GM04503 (cell line): ENCODE results near the gene RBAK.
"Not testable (repeated sequence)": the region's sequence is repeated elsewhere in the genome, so short reads cannot be mapped to it uniquely, and the experiment has no call there.

Experiments used
- DNase-seq: peaks from one replicate; pipeline ENCODE4 v3.0.0-alpha.2; 2012; ENCODE audit warnings: low read depth

Gene RBAK

DNA sequence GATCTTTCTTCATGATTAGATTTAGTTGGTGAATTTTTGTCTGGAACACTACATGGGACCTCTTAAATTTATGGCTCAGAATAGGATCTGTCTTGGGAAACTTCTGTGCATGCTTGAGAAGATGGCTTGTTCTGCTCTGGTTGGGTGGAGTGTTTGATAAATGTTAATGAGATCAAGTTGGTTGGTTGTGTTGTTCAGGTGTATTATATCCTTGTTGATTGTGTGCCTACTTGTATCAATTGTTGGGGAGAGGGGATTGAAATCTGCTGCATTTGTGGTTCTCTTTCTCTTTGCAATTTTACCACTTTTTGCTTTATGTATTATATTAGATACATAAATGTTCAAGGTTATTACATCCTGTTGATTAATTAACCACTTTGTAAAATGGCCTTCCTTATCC is 6.1 kb downstream of the RBAK start:
- not testable (repeated sequence) for DNase-seq

- no peak for DNase-seq
Observed at GRCh38 chr7:5053175-5053574, 7.5 kb downstream of the RBAK start.

DNA sequence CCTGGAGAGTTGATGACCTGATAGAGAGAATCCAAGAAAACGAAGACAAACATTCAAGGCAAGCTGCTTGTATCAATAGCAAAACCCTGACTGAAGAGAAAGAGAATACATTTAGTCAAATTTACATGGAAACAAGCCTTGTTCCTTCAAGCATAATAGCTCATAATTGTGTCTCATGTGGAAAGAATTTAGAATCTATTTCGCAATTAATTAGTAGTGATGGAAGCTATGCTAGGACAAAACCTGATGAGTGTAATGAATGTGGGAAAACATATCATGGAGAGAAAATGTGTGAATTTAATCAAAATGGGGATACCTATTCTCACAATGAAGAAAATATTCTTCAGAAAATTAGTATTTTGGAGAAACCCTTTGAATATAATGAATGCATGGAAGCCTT is 18.0 kb downstream of the RBAK start:
- no peak for DNase-seq

DNA sequence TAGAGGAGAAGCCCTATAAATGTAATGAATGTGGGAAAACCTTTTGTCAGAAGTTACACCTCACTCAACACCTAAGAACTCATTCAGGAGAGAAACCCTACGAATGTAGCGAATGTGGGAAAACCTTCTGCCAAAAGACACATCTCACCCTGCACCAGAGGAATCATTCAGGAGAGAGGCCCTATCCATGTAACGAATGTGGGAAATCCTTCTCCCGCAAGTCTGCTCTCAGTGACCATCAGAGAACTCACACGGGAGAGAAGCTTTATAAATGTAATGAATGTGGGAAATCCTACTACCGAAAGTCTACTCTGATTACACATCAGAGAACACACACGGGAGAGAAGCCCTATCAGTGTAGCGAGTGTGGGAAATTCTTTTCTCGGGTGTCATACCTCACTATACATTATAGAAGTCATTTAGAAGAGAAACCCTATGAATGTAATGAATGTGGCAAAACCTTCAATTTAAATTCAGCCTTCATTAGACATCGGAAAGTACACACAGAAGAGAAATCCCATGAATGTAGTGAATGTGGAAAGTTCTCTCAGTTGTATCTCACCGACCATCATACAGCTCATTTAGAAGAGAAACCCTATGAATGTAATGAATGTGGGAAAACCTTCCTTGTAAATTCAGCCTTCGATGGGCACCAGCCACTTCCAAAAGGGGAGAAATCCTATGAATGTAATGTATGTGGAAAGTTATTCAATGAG is 18.9 kb downstream of the RBAK start:
- DNase-seq: no peak

DNA sequence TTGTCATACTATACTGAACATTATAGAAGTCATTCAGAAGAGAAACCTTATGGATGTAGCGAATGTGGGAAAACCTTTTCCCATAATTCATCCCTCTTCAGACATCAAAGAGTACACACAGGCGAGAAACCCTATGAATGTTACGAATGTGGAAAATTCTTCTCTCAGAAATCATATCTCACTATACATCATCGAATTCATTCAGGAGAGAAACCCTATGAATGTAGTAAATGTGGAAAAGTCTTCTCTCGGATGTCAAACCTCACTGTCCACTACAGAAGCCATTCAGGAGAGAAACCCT is 19.4 kb downstream of the RBAK start:
- DNase-seq: no peak

DNA sequence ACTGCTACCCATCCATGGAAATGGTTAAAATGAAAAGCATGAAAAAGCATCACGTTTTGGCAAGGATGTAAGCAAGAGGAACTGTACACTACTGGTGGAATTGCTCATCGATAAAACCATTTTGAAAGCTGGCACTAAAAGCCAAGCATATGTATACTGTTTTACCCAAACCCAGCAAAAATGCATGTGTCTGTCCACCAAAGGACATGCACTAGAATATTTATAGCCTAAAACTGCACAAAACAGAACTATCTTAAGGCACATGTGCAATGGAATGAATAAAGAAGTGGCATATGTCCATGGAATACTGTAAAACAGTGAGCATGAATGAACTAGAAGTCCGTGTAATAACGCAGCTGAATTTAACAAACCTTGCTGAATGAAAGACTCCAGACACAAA is 22.9 kb downstream of the RBAK start:
- DNase-seq: no peak

DNA sequence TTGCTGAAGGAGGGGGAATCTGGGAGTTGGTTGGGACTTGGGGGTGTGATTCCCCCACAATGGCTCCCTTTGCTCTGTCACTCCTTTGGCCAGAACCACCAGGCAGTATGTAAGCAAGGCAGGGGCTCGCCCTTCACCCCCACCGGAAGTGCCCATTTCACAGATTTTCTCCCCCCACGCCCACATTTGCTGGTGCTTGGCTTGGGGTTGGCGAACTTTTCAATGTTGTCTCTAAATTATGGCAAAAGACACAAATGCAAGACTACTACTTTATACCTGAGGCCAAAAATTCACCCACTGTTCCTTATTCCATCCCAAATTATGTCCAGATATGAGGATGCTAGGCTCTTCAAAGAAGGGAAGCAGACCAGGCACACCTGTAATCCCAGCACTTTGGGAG is 24.5 kb downstream of the RBAK start:
- no peak for DNase-seq

GRCh38 chr7:5075187-5075586 is 29.5 kb downstream of the RBAK start:
- DNase-seq: not testable (repeated sequence)

DNA sequence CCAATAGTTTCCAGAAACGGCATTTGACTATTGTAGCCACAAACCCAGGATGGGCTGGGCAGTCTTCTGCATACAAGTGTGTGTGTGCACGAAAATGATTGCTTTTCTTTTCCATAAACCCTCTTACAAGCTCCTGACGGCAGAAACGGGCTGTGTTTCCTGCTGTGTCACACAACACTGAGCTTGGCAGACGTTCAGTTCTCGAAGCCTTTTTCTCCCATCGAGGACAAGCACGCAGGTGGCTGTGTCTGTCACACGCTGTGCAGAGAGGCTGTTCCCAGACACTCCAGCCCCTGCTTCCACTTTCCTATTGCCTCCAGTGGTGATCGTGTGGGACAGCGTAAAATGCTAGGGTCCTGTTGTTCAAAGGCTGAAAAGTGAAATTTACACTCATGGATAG is 32.1 kb downstream of the RBAK start:
- DNase-seq: no peak

- no peak for DNase-seq
Observed at GRCh38 chr7:5082806-5083205, 37.1 kb downstream of the RBAK start.

GRCh38 chr7:5083311-5083711 is 37.7 kb downstream of the RBAK start:
- no peak for DNase-seq

DNA sequence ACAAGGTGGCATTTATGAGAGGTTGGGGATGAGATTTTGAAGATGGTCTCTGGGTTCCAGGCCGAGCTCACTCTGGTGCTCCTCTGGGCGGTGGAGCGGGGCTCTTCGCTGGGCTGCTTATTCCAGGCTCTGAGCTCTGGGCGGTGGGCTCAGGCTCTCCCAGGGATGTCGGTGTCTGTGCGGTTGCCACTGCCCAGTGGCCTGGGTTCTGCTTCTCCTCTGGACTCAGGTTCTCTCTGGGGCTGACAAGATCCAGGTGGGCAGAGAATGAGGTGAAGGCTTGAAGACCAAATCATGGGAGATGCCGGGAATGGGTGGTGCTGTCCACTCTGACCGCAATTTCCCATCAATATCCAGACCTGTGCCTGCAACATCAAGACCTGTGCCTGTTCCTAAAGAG is 40.6 kb downstream of the RBAK start:
- no peak for DNase-seq

GRCh38 chr7:5088228-5088833 is 42.7 kb downstream of the RBAK start:
- DNase-seq: not testable (repeated sequence)

DNA sequence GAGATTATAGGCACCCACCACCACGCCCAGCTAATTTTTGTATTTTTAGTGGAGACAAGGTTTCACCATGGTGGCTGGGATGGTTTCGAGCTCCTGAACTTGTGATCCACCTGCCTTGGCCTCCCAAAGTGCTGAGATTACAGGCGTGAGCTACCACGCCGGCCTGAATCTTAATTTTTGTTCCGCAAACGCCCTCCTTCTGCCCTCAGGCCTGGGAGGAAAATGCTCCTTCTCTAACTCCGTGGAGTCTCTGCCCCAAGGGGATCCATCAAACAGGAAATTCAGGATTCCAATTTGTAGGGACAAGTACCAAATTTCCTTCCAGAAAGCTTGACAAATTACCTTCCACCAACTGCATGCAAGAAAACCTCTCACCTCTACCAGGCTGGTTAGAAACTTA is 43.2 kb downstream of the RBAK start:
- DNase-seq: no peak

GRCh38 chr7:5093948-5094347 is 48.3 kb downstream of the RBAK start:
- no peak for DNase-seq

DNA sequence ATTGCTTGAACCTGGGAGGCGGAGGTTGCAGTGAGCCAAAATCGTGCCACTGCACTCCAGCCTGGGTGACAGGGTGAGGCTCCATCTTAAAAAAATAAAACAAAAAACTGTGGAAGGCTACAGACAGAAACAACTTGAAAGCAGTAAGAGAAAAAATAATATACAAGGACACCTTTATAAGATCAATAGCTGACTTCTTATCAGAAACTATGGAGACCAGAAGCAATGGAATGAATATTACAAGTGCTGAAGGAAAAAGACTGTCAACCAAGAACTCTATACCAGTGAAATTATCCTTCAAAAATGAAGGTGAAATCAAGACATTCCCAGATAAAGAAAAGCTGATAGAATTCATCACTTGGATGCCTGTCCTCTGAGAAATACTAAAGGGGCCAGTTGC is 49.0 kb downstream of the RBAK start:
- DNase-seq: no peak

- DNase-seq: no peak
Observed at GRCh38 chr7:5116359-5116758, 70.7 kb downstream of the RBAK start.

DNA sequence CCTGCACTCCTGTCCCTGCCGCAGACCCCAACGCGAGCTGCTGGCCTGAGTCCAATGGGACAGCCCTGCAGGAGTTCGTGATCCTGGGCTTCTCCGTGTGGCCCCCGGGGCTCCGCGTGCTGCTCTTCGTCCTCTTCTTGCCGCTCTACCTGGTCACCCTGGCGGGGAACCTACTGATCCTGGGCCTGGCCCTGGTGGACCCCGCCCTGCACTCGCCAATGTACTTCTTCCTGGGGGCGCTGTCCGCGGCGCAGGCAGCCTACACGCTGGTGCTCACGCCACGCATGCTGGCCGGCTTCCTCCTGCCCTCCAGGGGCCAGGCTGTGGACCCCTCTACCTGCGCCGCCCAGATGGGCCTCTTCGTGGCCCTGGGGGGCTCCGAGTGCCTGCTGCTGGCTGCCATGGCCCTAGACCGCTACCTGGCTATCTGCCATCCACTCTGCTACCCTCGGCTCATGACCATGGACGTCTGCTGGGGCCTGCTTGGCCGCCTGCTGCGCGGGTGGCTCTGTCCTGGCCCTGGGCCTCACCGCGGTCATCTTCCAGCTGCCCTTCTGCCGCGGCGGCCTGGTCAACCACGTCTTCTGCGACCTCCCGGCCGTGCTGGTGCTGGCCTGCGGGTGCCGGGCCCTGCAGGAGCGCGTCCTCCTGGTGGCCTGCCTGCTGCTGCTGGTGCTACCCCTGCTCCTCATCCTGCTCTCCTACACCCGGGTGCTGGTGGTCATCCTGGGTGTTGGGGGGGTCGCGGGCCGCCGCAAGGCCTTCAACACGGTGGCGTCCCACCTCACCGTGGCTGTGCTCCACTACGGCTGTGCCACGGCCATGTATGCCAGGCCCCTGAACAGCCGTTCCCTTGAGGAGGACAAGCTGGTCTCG is 71.7 kb downstream of the RBAK start:
- DNase-seq: no peak
